SK-N-MC (cell line): Measurements from ENCODE around the gene G6PD.
"Not testable (repeated sequence)": the region's sequence is repeated elsewhere in the genome, so short reads cannot be mapped to it uniquely, and the experiment has no call there.

Source experiments
- EZH2 ChIP-seq: fragments of 200-600 bp; sonication (generic); IDR thresholded peaks from one replicate; pipeline ENCODE4 v1.6.1; 2017; ENCODE audit warnings: antibody characterized with exemption
- POLR2AphosphoS5 ChIP-seq: IDR thresholded peaks from 2 replicates; pipeline ENCODE4 v1.6.1; 2012; ENCODE audit warnings: mild to moderate bottlenecking, low read depth, low read length, borderline replicate concordance

- not testable (repeated sequence) for TF ChIP-seq EZH2, POLR2AphosphoS5
These were observed 36.3 kb upstream of the G6PD start for GRCh38 chrX:154582994-154583393.
